WTC11 (cell line): Measurements from ENCODE around the gene SMCO2. TPM values are rescaled to one million over a fixed set of nuclear protein-coding genes. Genes with fewer than 3 reads are reported as not detected.

Source experiments
- ATAC-seq: fragments of 200-7000 bp; cut with Tn5 transposase; 2 replicates; pipeline ENCODE4 v1.10.0; 2021; ENCODE audit warnings: mild to moderate bottlenecking, moderate library complexity
- CTCF ChIA-PET: fragments of 300-600 bp; sonication (Branson Sonifier 250); formaldehyde crosslinking; loops from one replicate; lab custom pipeline; 2021; ENCODE audit warnings: antibody characterized with exemption; lab: Charles Lee
- POLR2A ChIA-PET: fragments of 350-600 bp; sonication (Branson Sonifier 250); formaldehyde crosslinking; loops from one replicate; lab custom pipeline; 2021; ENCODE audit warnings: antibody characterized with exemption; lab: Charles Lee
- DNase-seq: peaks from one replicate; pipeline ENCODE4 v3.0.0; 2021; ENCODE audit warnings: low spot score
- H3K27ac Mint-ChIP-seq: 2 replicates; pipeline ENCODE4 v1.8.0; 2021; ENCODE audit warnings: mixed read lengths
- H3K27me3 Mint-ChIP-seq: 2 replicates; pipeline ENCODE4 v1.8.0; 2021; ENCODE audit warnings: low read depth, mild to moderate bottlenecking, moderate library complexity, mixed read lengths
- H3K36me3 Mint-ChIP-seq: 2 replicates; pipeline ENCODE4 v1.8.0; 2021; ENCODE audit warnings: mixed read lengths
- H3K4me1 Mint-ChIP-seq: 2 replicates; pipeline ENCODE4 v1.8.0; 2022; ENCODE audit warnings: mixed read lengths
- H3K4me3 Mint-ChIP-seq: 2 replicates; pipeline ENCODE4 v1.8.0; 2021; ENCODE audit warnings: mild to moderate bottlenecking, moderate library complexity, mixed read lengths
- H3K9me3 Mint-ChIP-seq: 2 replicates; pipeline ENCODE4 v1.8.0; 2021; ENCODE audit warnings: mixed read lengths
- CDX4 ChIP-seq: fragments of 250-450 bp; sonication (Bioruptor Pico); IDR thresholded peaks from 2 replicates; pipeline ENCODE4 v1.9.0; 2021; ENCODE audit warnings: moderate library complexity, mild to moderate bottlenecking, inconsistent platforms, borderline replicate concordance
- CREB1 ChIP-seq: sonication (generic); formaldehyde crosslinking; IDR thresholded peaks from 2 replicates; pipeline ENCODE4 v1.8.0; 2023; ENCODE audit warnings: mild to moderate bottlenecking, missing genetic modification reagents
- CTCF ChIP-seq: fragments of 200-600 bp; IDR thresholded peaks from 2 replicates; pipeline ENCODE4 v1.8.0; 2022; ENCODE audit warnings: antibody characterized with exemption
- E2F1 ChIP-seq: sonication (generic); formaldehyde crosslinking; IDR thresholded peaks from 2 replicates; pipeline ENCODE4 v1.8.0; 2022; ENCODE audit warnings: mild to moderate bottlenecking, missing genetic modification reagents
- ERG ChIP-seq: fragments of 250-450 bp; sonication (Bioruptor Pico); IDR thresholded peaks from 2 replicates; pipeline ENCODE4 v1.8.0; 2021; ENCODE audit warnings: mild to moderate bottlenecking
- ETV6 ChIP-seq: sonication (generic); formaldehyde crosslinking; IDR thresholded peaks from 2 replicates; pipeline ENCODE4 v1.8.1; 2022; ENCODE audit warnings: mild to moderate bottlenecking, missing genetic modification reagents
- NFYB ChIP-seq: sonication (generic); formaldehyde crosslinking; conservative IDR thresholded peaks from 2 replicates; pipeline ENCODE4 v1.8.0; 2022; ENCODE audit warnings: low read depth, missing genetic modification reagents
- PREB ChIP-seq: sonication (generic); formaldehyde crosslinking; IDR thresholded peaks from 2 replicates; pipeline ENCODE4 v1.8.1; 2022; ENCODE audit warnings: mild to moderate bottlenecking, missing genetic modification reagents, moderate library complexity, borderline replicate concordance
- RELA ChIP-seq: sonication (generic); formaldehyde crosslinking; IDR thresholded peaks from 2 replicates; pipeline ENCODE4 v1.8.1; 2022; ENCODE audit warnings: missing genetic modification reagents, mild to moderate bottlenecking, borderline replicate concordance
- RORB ChIP-seq: fragments of 250-450 bp; sonication (Bioruptor Pico); IDR thresholded peaks from 2 replicates; pipeline ENCODE4 v1.9.0; 2021; ENCODE audit warnings: mild to moderate bottlenecking
- SMAD3 ChIP-seq: sonication (generic); formaldehyde crosslinking; IDR thresholded peaks from 2 replicates; pipeline ENCODE4 v1.8.0; 2022; ENCODE audit warnings: missing genetic modification reagents, mild to moderate bottlenecking, borderline replicate concordance
- TEAD4 ChIP-seq: sonication (generic); formaldehyde crosslinking; IDR thresholded peaks from 2 replicates; pipeline ENCODE4 v1.8.0; 2022; ENCODE audit warnings: mild to moderate bottlenecking, missing genetic modification reagents
- ZBTB21 ChIP-seq: sonication (generic); formaldehyde crosslinking; IDR thresholded peaks from 2 replicates; pipeline ENCODE4 v1.8.1; 2023; ENCODE audit warnings: mild to moderate bottlenecking, missing genetic modification reagents, borderline replicate concordance
- ZNF121 ChIP-seq: sonication (generic); formaldehyde crosslinking; IDR thresholded peaks from 2 replicates; pipeline ENCODE4 v1.8.0; 2023; ENCODE audit warnings: missing genetic modification reagents
- ZNF232 ChIP-seq: sonication (generic); formaldehyde crosslinking; IDR thresholded peaks from 2 replicates; pipeline ENCODE4 v1.8.0; 2022; ENCODE audit warnings: mild to moderate bottlenecking, missing genetic modification reagents
- ZNF512 ChIP-seq: sonication (generic); formaldehyde crosslinking; IDR thresholded peaks from 2 replicates; pipeline ENCODE4 v1.8.1; 2022; ENCODE audit warnings: missing genetic modification reagents, borderline replicate concordance
- ZNF532 ChIP-seq: fragments of 250-450 bp; sonication (Bioruptor Pico); IDR thresholded peaks from 2 replicates; pipeline ENCODE4 v1.9.0; 2021; ENCODE audit warnings: mild to moderate bottlenecking, borderline replicate concordance
- ZSCAN18 ChIP-seq: fragments of 250-450 bp; sonication (Bioruptor Pico); IDR thresholded peaks from 2 replicates; pipeline ENCODE4 v2.1.2; 2022; ENCODE audit warnings: mild to moderate bottlenecking, moderate library complexity
- total RNA-seq: library from RNA; stranded (reverse); gene quantifications from 3 replicates; pipeline ENCODE4 v1.2.3, GENCODE V29; 2021

The SMCO2 gene
- total RNA-seq, 1 experiment from 2014 or later = 0.52 TPM

GRCh38 chr12:27534060-27534764 is 87.7 kb downstream of the SMCO2 start (continued):
- TF ChIP-seq E2F1 (CRISPR knock-in tag) (no peak), ZSCAN18 (CRISPR knock-in tag) (no peak), TEAD4 (no peak), CDX4 (CRISPR knock-in tag) (no peak), RELA (CRISPR knock-in tag) (no peak), ETV6 (CRISPR knock-in tag) (no peak), CTCF (no peak)

GRCh38 chr12:27534765-27535161 is 88.2 kb downstream of the SMCO2 start:
- H3K4me3 Mint-ChIP-seq = no peak overlapping the region
- no peak for ATAC-seq
- H3K9me3 Mint-ChIP-seq = no peaks in the 10 kb centered on the region
- no peaks in the 10 kb centered on the region for H3K36me3 Mint-ChIP-seq
- no peak overlapping the region for H3K27ac Mint-ChIP-seq
- no peaks in the 10 kb centered on the region for H3K27me3 Mint-ChIP-seq
- CTCF ChIA-PET = no interaction called here
- DNase-seq = no peak
- POLR2A ChIA-PET = no interaction called here
- H3K4me1 Mint-ChIP-seq = peaks cover 24% of the 10 kb centered on the region
- no peak for TF ChIP-seq PREB (CRISPR knock-in tag)
- TF ChIP-seq CDX4 (CRISPR knock-in tag) = no peak
- no peak for TF ChIP-seq SMAD3 (CRISPR knock-in tag)
- no peak for TF ChIP-seq ZNF532 (CRISPR knock-in tag)
- no peak for TF ChIP-seq ZNF512 (CRISPR knock-in tag)
- no peak for TF ChIP-seq ERG
- TF ChIP-seq CTCF = no peak
- no peak for TF ChIP-seq CREB1 (CRISPR knock-in tag)
- no peak for TF ChIP-seq RORB (CRISPR knock-in tag)
- TF ChIP-seq ZNF232 (CRISPR knock-in tag) = no peak
- TF ChIP-seq NFYB = no peak
- TF ChIP-seq ZBTB21 (CRISPR knock-in tag) = no peak
- no peak for TF ChIP-seq ZNF121 (CRISPR knock-in tag)
